ENCODE results near the gene ZFYVE9.
"Not testable (repeated sequence)": the region's sequence is repeated elsewhere in the genome, so short reads cannot be mapped to it uniquely, and the experiment has no call there.

ZFYVE9 gene

GRCh38 chr1:52141513-52142219 lies at the start of gene ZFYVE9:
TSS of gene ZFYVE9 (plus strand) at chr1:52142089. CDS start at chr1:52233207, 91,118 bp downstream.
- peak; percentile 55 to 60 for DNase-seq (ENCODE audit: low read depth in 2 of 2)

GRCh38 chr1:52094300-52094699 lies 47.6 kb upstream of the ZFYVE9 start:
- not testable (repeated sequence) for DNase-seq (ENCODE audit: low read depth in 2 of 2)

- DNase-seq (ENCODE audit: low read depth in 2 of 2) = no peak
Observed at GRCh38 chr1:52096216-52096615, 45.7 kb upstream of the ZFYVE9 start.

- DNase-seq (ENCODE audit: low read depth in 2 of 2) = no peak
Observed at GRCh38 chr1:52098139-52098871, 43.6 kb upstream of the ZFYVE9 start.

GRCh38 chr1:52102336-52103013 lies 39.4 kb upstream of the ZFYVE9 start:
- DNase-seq (ENCODE audit: low read depth in 2 of 2) = no peak

- no peak for DNase-seq (ENCODE audit: low read depth in 2 of 2)
Observed at GRCh38 chr1:52111492-52111891, 30.4 kb upstream of the ZFYVE9 start.

GRCh38 chr1:52112489-52112888 lies 29.4 kb upstream of the ZFYVE9 start:
- no peak for DNase-seq (ENCODE audit: low read depth in 2 of 2)

- no peak for DNase-seq (ENCODE audit: low read depth in 2 of 2)
Observed at GRCh38 chr1:52119301-52120079, 22.4 kb upstream of the ZFYVE9 start.

- no peak for DNase-seq (ENCODE audit: low read depth in 2 of 2)
Observed at GRCh38 chr1:52122384-52122783, 19.5 kb upstream of the ZFYVE9 start.

- no peak for DNase-seq (ENCODE audit: low read depth in 2 of 2)
Observed at GRCh38 chr1:52123622-52124021, 18.3 kb upstream of the ZFYVE9 start.

GRCh38 chr1:52125736-52126359 lies 16.0 kb upstream of the ZFYVE9 start:
- no peak for DNase-seq (ENCODE audit: low read depth in 2 of 2)

- peak in 1 of 2 donors; percentile 7 for DNase-seq (ENCODE audit: low read depth in 2 of 2)
Observed at GRCh38 chr1:52127181-52128180, 14.4 kb upstream of the ZFYVE9 start.

- peak in 1 of 2 donors; percentile 13 for DNase-seq (ENCODE audit: low read depth in 2 of 2)
Observed at GRCh38 chr1:52139817-52140540, 1.9 kb upstream of the ZFYVE9 start.

GRCh38 chr1:52140633-52141512 lies 1.0 kb upstream of the ZFYVE9 start:
- DNase-seq (ENCODE audit: low read depth in 2 of 2) = no peak

- DNase-seq (ENCODE audit: low read depth in 2 of 2) = peak; percentile 11 to 18
Observed at GRCh38 chr1:52142220-52143183, 613 bp downstream of the ZFYVE9 start.

GRCh38 chr1:52145137-52145536 lies 3.2 kb downstream of the ZFYVE9 start:
- DNase-seq (ENCODE audit: low read depth in 2 of 2) = no peak

- not testable (repeated sequence) for DNase-seq (ENCODE audit: low read depth in 2 of 2)
Observed at GRCh38 chr1:52150445-52150844, 8.6 kb downstream of the ZFYVE9 start.

Data from stimulated activated CD4-positive, alpha-beta T cell treated with anti-CD3 and anti-CD28 coated beads, Interleukin-4, amount 100 ng/mL, for 48 hours (primary cell).